Fibroblast of pulmonary artery (primary cell): Measurements from ENCODE around the gene ZPR1.

ENCODE experiments used
- DNase-seq: peaks from one replicate; pipeline ENCODE4 v3.0.0-alpha.2; 2010; ENCODE audit warnings: low read depth
- H3K4me3 ChIP-seq: replicated peaks from 2 replicates; pipeline ENCODE4 v1.5.1; 2011; ENCODE audit warnings: low read depth, mild to moderate bottlenecking, control low read depth, low read length, moderate library complexity
- CTCF ChIP-seq: IDR thresholded peaks from 2 replicates; pipeline ENCODE4 v1.5.1; 2011; ENCODE audit warnings: mild to moderate bottlenecking, control low read depth, low read length, inconsistent platforms; ENCODE audit errors: missing control alignments

ZPR1 gene

GRCh38 chr11:116742104-116742503, 45.7 kb downstream of the ZPR1 start:
- DNase-seq, result peak; percentile 43
- no peak overlapping the region for H3K4me3 ChIP-seq
- no peak for TF ChIP-seq CTCF

GRCh38 chr11:116740741-116741140, 47.1 kb downstream of the ZPR1 start:
- H3K4me3 ChIP-seq, result no peak overlapping the region
- no peak for DNase-seq
- no peak for TF ChIP-seq CTCF

GRCh38 chr11:116738975-116739374, 48.8 kb downstream of the ZPR1 start:
- no peak for DNase-seq
- H3K4me3 ChIP-seq, result no peak overlapping the region
- TF ChIP-seq CTCF, result no peak

- no peak overlapping the region for H3K4me3 ChIP-seq
- peak; percentile 5 for DNase-seq
- TF ChIP-seq CTCF, result no peak
Observed at GRCh38 chr11:116736763-116737162, 51.1 kb downstream of the ZPR1 start.

GRCh38 chr11:116733969-116734508, 53.8 kb downstream of the ZPR1 start:
- TF ChIP-seq CTCF, result no peak
- no peak overlapping the region for H3K4me3 ChIP-seq
- DNase-seq, result no peak

- TF ChIP-seq CTCF, result no peak
- no peak for DNase-seq
- H3K4me3 ChIP-seq, result no peak overlapping the region
Observed at GRCh38 chr11:116733043-116733755, 54.6 kb downstream of the ZPR1 start.

GRCh38 chr11:116732271-116733042, 55.4 kb downstream of the ZPR1 start:
- peak; percentile 88 for TF ChIP-seq CTCF
- H3K4me3 ChIP-seq, result no peak overlapping the region
- peak; percentile 78 for DNase-seq
